GM19023 (cell line): Measurements from ENCODE around the gene FASN.

Source experiments
- ATAC-seq: cut with Tn5 transposase; IDR thresholded peaks from one replicate; pipeline ENCODE4 v1.9.1; 2021; ENCODE audit warnings: mild to moderate bottlenecking, moderate library complexity; ENCODE audit not compliant: unreplicated experiment

Gene FASN

DNA sequence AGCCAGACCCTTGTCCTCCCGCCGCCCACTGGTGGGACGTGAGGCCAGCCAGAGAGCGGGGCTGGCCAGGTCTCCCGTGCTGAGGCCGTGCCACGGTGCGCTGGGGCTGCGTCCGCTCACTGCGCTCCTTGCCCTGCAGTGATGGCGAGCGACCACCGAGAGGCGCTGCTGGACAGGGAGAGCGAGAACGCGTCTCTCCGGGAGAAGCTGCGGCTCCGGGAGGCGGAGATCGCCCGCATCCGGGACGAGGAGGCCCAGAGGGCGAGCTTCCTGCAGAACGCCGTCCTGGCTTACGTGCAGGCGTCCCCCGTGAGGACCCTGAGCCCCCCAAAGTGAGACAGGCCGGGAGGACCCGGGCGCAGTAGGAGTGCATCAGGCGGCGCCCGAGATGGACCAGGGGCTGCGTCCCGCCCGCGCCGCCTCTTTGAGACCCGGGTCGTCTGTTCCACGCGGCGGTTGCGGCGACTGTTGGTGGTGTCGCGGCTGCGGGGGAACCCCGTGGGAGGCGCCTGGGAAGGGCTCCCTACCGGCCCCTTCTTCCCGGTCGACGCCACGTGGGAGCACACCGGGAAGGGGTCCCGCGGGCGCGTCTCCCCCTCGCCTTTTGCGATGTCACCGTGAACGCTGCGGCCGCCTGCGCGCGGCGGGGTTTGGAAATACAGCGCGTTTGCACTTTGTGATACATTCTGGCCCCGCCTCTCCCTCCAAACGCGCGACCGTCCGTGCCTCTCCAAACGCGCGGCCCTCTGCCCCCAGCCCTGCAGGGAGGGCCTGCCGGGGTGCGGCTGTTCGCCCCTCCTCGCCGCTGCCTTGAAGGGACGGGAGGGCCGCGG is 67.3 kb downstream of the FASN start:
- peak; percentile 43 for ATAC-seq

GRCh38 chr17:82029990-82030469 is 68.0 kb downstream of the FASN start:
- no peak for ATAC-seq

- ATAC-seq = no peak
Observed at GRCh38 chr17:82029391-82029790, 68.6 kb downstream of the FASN start.

DNA sequence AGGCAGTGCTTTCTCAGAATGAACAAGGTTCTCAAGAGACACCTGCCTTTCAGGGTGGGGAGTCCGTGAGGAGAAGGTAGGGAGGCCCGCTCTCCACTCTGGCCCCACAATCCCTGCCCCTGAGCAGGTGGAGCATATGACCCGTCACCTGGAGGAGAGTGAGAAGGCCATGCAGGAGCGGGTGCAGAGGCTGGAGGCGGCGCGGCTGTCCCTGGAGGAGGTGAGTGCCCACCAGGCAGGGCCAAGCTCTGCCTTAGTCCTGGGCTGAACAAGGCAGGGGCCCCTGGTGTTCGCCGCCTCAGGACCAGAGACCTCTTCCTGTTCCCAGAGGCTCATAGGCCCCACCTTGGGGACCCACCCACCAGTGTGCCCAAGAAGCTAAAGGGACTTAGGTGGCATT is 69.1 kb downstream of the FASN start:
- no peak for ATAC-seq
